Stimulated activated CD4-positive, alpha-beta T cell treated with anti-CD3 and anti-CD28 coated beads, TNF-alpha, amount 100 ng/mL, for 4 hours (primary cell): Measurements from ENCODE around the gene STUM.

Experiments used
- DNase-seq, 3 experiments: peaks; one replicate each; pipeline ENCODE4 v3.0.0-alpha.2; 2020; ENCODE audit warnings: low read depth in 3 of 3

The STUM gene

DNA sequence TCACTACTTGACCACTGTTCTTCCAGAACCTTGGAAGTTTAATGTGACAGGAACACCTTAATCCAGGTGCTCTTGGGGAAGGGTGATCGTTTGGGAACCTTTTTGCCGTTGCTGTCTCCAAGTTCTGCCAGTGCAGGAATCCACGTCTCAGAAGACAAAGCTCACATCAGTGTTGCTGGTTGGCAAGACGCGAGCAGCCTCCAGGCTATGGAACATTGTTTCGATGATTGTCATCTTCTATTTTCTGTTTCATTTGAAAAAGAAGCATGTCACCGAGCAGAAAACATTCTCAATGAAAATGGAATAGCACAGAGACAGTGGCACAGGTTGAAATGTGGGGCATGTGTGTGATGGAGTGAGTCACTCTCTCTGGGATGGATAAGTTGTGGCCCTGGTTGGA lies 11.7 kb downstream of the STUM start:
- DNase-seq = no peak

DNA sequence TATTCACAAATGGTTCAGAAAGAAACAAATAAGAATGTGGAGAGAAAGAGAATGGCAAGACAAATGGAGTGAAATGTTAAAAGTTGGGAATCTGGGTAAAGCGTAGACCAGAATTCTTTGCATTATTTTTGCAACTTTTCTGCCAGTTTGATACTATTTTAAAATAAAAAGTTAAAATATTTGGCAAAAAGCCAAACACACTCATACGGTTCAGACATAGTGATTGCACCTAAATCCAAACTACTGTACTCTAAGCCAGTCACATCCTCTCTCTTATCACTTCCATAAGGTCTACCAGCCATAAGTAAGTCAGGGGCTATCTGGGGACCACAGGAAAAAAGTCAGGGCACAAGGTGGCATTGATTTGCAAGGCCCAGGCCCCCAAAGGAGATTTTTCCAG lies 14.4 kb downstream of the STUM start:
- no peak for DNase-seq

DNA sequence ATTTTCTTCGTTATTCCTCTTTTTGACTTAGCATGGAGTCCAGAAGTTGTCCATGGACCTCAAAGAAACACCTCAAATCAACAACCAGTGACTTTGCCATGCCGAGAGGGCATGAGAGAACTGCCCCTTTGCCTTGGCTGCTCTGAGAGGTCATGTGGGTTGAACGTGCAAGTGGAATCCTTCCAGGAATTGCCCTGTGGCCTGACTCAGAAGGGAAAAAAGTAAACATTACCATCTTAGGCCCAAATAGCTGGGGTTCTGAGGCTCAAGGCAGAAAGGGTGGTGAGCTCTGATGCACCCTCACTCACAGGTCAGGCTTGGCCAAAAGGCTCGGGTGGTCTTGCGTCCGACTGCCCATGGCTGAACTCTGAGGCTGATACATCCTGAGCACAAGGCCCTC lies 15.1 kb downstream of the STUM start:
- no peak for DNase-seq

DNA sequence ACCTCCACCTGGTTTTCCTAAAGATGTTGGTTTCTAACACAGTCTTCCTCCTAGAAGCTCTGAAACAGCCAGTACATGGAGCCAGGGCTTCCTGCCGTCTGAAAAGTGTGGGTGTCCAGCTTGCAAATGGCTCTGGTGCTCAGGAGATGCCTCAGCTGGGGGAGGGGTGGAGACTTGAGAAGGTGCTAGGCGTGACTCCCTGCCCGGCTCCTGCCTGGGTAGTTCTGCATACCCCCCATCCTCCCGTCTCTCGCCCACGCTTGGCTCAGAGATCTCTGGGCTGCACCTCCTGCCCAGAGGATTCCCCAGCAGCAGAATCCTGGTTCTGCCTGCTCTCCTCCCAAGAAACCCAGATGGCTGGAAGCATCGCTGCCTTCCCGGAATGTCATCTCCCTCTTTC lies 16.9 kb downstream of the STUM start:
- no peak for DNase-seq

DNA sequence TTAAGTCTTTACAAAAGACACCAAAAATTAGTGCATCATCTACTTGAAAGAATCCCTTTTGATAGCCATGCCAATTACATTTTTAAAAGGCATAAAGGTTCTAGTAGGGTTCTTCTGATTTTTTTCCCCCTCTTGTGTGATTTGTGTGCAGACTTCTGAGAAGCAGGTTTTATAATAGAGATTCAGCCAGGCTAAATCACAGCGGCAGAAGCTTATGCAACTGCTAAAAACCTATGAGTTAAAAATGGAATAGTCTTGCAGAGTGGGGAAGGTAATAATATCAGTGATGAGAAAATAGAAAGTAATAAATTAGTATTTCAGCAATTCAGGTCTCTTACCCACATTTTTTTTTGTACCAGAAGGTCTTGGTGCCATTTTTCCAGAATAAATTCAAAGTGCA lies 17.7 kb downstream of the STUM start:
- DNase-seq = no peak

DNA sequence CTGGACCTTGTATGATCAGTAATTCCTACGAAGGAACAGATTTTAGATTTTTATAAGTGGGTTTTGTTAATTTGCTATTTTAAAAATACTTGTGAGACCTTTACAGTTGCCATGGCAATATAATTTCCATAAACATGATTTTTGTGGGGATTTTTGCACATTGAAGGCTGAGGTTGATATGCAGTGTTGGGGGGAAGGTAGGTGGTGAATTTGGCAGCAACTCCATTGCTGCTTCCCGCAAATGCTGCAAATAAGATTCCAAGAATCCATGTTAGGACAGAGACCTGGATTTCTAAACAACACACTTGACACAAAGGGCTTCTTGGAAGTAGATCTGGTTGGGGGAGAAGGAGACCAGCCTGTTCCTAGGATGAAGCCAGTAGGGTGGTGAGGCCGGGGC lies 18.2 kb downstream of the STUM start:
- no peak for DNase-seq

DNA sequence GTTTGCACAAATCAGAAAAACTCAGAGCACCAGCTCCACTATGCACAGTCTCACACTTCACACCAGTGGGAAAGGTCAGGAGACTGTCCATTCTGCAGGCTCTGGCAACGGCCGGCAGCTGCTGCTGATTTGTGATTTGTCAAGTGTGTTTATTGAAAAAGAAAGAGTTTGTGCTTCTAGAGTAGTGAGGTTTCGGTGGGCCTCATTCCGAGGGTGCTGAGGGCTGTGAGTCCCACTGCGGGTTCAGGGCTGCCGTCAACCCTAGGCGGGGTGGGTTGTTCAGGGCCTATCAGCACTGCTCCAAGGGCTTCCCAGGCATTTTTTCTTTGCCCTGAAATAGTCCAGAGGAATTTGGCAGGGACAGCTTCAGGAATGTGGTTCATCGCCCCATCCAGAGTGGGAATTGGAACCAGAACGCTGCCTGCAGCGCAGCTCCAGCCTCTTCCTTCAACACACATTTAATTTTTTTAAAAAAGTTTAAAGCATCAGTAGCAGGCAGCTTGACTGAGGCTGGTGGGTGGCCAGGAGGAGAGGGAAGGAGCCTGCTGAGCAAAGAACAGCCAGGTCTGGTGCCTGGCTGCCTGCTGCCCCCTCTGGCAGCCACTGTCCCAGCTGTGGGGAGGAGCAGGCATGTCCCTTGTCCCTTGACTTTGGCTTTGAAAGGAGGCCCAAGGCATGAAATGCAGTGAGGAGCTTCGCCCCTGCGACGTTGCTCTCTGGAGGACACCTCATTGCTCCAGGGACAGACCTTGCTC lies 19.7 kb downstream of the STUM start:
- no peak for DNase-seq

DNA sequence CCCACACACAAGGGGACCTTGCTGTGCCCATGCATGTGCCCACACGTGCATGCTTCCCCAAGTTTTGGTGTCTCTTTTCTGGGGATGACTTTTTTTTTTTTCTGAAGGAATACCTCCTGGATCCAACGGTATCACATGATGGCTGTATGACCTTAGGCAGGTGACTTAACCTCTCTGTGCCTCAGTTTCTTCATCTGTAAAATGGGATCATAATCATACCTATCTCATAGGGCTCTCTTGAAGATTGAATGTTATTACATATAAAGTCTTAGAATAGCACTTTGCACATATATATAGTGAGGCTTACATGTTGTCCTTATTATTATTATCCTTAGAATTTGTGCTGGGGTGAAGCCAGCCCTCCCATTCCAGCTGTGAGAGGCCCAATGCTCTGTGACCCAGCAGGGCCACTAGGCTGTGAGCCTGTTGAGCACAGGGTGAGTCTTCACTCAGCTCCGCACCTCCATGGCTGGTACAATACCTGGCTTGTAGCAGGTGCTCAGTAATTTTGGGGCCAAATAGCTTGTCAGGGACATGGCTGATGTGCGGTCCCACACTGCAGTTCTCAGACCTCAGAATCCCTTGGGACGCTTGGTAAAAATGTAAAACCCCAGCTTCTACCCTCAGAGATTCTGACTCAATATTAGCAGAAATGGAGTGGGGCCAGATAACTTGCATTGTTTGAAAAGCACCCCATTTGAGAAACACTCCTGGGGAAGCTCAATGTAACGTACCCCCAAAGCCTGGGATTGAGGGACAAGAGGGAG lies 20.6 kb downstream of the STUM start:
- no peak for DNase-seq

DNA sequence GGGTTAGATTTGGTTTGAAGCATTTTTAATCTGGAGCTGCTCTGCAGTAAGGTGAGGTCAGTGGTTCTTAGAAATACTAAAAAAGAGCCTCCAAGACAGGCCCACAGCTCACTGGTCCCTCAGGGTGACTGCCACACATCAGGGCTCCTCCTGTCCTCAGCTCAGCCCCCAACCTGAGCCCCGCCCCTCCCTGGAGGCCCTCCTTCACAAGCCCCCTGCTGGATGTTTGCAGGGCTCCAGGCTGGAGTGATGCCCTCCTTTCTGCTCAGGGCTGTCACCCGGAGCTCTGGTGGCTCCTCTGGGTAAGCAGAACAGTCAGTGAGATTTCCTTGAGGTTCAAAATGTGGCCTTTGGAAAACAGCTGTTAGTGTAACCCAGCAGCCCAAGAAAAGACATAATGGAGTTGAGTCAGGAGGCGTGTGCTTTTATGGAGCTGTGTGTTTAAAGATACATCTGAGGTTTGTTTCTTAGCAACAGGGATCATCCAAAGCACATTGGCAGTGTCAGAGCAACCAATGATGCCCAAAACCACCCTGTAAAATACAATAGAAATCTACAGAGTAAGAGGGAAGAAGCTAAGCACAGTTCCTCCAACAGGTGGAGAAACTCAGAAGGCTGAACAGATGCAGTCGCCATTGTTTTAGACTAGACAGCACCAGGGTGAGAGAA lies 21.4 kb downstream of the STUM start:
- no peak for DNase-seq

DNA sequence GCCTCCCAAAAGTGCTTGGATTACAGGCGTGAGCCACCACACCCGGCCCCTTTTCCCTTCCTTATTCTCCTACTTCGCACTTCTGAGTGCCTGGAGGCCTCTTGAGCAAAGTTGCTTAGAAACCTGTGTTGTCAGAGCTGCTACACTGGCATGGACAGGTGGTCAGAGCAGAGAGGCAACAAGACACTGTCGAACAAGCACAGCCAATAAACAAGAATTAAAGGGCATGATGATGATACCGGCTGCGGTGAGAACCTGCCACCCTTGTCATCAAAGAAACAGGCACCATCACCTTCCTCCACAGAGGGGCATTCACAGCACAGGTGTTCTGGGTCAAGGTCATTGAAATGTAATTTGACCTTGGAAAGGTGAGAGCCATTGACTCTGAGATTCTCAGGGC lies 23.3 kb downstream of the STUM start:
- DNase-seq = no peak

DNA sequence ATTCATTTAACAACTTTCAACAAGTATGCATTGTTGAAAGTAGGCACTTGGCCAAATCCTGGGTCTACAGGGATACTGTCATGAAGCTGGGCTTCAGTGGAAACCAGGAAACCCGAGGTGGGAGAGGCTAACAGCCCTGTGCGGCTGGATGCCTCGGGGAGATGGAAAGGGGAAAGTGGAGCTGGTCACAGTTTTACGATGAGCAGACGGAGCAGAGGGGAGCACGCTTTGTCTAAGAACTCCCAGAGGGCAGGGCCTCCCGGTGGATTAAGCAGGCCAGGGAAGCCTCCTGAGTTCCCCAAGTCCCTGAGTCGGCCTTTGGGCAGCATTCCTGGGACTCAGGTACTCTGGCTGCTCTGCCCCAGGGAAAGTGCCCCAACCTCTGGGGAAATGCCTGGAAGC lies 23.8 kb downstream of the STUM start:
- no peak for DNase-seq

DNA sequence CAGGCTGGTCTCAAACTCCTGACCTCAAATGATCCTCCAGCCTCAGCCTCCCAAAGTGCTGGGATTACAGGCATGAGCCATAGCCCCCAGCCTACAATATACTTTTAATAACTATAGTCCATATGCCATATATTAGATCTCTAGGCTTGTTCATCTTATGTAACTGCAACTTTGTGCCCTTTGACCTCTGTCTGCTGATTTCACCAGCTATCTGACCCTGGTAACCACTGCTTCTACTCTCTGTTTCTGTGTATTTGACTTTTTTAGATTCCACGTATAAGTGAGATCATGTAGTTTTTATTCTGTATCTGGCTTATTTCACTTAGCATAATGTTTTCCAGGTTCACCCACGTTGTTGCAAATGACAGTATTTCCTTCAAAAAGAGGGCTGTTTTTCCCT lies 25.5 kb downstream of the STUM start:
- DNase-seq = no peak

DNA sequence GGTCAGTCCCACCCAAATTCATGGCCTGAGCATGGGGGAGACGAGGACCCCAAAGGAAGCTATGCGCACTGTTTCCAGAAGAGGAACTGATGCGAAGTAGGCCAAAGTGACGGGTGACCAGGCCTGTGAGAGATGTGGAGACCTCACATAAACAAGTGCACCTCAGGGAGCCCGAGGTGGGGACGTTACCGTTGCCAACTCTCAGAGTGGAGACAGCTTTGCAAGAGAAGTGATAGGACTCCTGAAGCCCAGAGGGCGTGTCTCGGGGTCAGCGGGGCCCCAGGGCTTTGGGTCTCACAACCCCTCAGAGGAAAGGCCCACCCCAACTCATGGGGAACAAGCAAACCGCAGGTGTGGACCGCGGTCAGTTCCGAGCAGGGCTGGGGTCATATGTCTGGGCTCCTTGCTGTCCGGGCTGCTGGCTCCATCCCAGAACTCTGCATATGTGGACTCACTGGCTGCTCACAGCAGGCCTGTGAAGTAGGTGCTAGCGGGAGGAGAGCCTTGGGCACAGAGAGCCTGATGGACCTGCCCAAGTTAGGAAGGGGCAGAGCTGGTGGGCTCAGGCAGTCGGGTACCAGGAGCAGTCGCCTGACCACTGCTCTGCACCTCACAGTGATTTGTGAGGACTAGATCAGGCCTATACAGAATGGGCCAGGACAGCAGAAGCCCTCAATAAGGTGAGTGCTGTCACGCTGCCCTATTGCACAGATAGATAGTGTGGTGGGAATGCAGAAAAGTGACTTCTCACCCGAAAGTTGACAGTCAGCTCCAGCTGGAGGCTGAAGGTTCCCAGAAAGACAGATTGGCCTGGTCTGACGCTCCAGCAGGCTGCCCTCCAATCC lies 26.2 kb downstream of the STUM start:
- DNase-seq = no peak

DNA sequence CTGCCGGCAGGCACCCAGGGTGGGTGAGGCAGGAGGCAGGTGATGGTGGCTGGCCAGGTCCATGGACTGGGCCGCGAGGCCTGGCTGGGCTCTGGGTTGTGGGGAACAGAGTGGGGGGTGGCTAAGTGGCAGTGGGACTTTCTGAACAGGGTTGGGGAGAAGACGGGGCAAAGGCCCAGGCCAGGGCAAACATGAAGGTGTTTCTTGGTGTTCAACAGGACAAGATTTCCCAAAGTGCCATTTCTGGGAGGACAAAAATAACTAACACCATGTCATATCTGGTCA lies 26.8 kb downstream of the STUM start:
- DNase-seq = no peak

DNA sequence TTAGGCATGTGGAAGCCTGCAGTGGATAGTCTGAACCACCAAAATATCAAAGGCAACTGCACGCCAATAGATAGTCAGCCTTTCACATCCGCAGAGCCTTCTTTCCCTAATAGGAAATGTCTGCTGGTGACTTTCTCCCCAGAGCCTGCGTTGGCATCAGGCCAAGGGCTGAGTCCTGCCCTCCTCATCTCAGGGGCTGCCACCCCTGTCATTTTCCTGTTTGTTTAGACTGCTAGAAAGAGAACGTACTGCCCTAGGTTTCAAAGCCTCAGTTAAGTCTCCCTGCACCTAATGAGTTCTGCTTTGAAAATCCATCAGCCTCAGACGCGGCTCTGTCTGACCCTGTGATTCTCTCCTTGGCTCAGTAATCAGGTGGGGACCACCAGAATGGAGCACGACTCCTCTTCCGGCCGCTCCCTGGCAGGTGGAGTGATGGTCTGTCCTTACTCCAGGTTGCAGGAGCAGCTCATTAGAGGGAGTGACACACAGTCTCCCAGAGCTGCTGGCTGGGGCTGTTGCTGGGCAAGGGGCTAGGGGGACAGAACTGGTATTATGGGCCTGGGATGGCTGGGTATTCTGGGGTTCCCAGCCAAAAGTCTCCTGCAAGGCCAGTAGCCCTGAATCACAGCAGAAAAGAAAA lies 27.3 kb downstream of the STUM start:
- no peak for DNase-seq

DNA sequence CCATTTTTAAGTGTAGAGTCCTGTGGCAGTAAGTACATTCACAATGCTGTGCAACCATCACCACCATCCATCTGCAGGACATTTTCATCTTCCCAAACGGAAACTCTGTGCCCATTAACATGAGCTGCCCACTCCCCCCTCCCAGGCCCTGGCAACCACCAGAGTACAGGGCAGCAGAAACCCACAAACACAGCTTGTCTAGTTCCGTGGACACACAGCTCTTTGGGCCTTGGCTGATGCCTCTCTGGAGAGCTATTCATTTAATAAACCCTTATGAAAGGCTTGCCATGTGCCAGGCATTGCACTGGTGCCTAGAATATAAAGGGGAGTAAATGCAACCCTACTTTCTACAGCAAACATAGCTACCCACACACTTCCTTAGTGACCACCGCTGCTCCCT lies 28.0 kb downstream of the STUM start:
- no peak for DNase-seq

DNA sequence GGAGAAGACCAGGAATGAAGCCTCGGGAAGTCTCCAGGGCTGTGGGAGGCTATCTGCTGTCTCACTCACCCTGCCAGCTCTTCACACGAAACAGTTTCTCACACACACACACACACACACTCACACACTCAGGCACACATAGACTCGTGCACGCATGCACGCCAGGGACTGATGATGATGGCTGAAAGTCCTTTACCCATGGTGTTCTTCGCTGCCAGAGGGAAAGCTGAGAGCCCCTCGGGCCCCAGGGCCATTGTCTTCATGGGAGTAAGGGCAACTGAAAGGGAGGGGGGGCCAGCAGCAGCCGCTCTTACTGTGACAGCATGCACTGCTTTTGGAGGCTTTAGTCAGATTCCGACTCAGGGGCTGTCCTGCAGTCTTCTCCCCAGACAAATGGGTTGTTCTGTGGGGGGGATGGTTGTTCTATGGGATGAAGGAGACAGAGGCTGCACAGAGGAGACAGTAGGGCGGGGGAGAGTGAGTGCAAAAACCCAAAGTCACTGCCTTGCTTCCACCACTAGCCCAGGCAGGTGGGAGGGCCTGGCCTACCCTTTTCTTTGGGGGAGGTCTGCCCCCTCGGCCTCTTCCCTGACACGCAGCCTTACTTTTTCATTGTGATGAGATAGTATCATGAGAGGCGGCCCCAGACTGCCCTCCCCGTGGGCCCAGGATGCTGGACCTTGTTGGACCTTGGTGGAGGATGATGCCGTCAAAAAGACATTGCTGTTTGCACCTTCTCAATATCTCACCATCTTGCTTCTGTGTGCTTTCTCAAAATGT lies 29.0 kb downstream of the STUM start:
- DNase-seq = no peak

DNA sequence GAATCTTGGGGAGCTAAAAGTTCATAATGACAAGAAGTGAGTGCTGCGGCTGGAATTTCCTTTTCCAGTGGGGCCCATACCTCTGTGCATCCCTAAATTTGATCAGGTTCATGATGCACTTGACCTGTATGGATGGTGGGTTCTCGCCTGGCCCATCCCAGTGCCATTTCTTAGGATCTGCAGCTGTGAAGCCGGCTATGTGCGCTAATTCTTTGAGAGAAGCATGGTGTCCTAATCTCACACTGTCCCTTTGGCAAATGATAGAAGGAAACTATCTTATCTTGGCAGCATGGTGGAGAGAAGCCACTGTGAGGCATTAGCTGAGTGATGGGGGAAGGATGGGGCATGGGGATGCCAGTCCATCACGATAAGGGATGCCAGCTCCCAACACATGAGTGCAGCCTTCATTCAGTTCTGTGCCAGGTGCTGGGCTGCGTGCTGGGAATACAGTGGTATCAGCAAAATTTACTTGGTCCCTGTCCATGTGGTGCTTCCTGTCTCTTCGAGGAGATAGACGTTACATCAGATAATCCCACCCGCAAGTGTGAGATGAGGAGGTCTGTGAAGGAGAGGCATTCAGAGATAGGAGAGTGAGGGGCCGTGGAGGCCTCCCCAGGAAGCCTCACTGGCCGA lies 30.5 kb downstream of the STUM start:
- DNase-seq = no peak

DNA sequence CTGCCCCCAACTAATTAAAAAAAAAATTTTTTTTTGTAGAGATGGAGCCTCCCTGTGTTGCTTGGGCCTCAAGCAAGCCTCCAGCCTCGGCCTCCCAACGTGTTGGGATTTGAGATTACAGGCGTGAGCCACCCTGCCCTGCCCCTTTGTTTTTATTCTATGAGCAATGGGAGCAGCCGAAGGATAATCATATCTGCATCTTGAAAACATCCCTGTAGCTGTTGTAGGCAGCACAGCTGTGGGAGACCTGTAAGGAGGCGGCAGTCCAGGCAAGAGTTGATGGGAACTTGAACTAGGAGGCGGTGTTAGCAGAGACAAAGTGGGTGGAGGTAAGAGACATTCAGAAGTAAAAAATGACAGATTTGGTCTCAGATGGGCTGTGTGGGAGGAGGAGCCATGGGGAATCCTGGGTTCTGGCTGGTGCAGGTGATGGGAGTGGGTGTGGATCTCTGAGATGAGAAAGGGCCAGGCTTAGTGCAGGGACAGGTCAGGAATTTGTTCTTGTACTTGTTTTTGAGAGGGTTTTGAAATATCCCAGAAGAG lies 31.3 kb downstream of the STUM start:
- no peak for DNase-seq

DNA sequence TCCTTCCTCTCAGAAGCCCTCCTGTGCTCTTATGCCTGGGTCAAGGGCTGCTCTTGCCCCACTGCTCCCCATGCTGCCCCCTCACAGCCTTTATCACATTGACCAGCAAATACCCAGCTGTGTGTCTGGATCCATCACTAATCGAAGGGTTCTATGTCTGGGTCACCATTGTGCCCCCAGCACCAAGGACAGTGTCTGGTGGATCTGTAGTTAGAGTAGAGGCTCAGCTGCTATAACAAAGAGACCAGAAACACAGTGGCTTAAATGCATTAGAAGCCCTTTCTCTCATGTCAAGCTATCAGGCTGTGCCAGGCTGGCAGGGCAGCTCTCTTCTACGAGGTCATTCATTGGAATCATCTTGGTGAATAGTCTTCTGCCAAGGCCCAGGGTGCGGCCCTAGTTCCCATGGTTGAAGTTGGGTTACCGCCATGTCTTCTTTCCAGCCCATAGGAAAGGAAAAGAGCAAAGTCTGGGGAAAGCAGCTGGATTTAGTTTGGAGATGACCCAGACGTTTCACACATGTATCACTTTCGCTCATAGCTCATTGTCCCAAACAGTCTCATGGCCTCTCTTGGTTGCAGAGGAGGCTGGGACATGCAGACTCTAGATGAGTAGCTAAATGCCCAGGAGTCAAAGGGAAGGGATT lies 32.2 kb downstream of the STUM start:
- no peak for DNase-seq
